RWPE2 (cell line): ENCODE measurements around the gene DRC1.

Source experiments
- ATAC-seq: fragments of 200-7000 bp; cut with Tn5 transposase; 3 replicates; pipeline ENCODE4 v1.9.1; 2021; ENCODE audit warnings: low read depth
- DNase-seq: peaks from one replicate; pipeline ENCODE4 v3.0.0-alpha.2; 2020; ENCODE audit warnings: low spot score
- H3K27ac ChIP-seq: fragments of 450-650 bp; 2 replicates; pipeline ENCODE4 v1.5.1; 2017; ENCODE audit warnings: mild to moderate bottlenecking; ENCODE audit not compliant: poor library complexity, severe bottlenecking
- H3K27me3 ChIP-seq: fragments of 250-450 bp; sonication (Bioruptor Pico); 2 replicates; pipeline ENCODE4 v1.5.1; 2021; ENCODE audit warnings: mild to moderate bottlenecking, moderate library complexity; ENCODE audit not compliant: insufficient read depth, poor library complexity, severe bottlenecking
- H3K36me3 ChIP-seq: fragments of 250-450 bp; sonication (Bioruptor Pico); 2 replicates; pipeline ENCODE4 v1.5.1; 2020; ENCODE audit warnings: low read depth, mild to moderate bottlenecking, moderate library complexity
- H3K4me1 ChIP-seq: fragments of 250-450 bp; sonication (Bioruptor Pico); 2 replicates; pipeline ENCODE4 v1.5.1; 2021; ENCODE audit warnings: mild to moderate bottlenecking, moderate library complexity; ENCODE audit not compliant: insufficient read depth, poor library complexity, severe bottlenecking
- H3K4me3 ChIP-seq: fragments of 250-450 bp; sonication (Bioruptor Pico); 2 replicates; pipeline ENCODE4 v1.5.1; 2021; ENCODE audit warnings: mild to moderate bottlenecking, moderate library complexity; ENCODE audit not compliant: severe bottlenecking
- H3K9me3 ChIP-seq: fragments of 250-450 bp; sonication (Bioruptor Pico); 2 replicates; pipeline ENCODE4 v1.5.1; 2021; ENCODE audit warnings: mild to moderate bottlenecking, moderate library complexity; ENCODE audit not compliant: severe bottlenecking
- CTCF ChIP-seq: fragments of 450-650 bp; IDR thresholded peaks from one replicate; pipeline ENCODE4 v1.5.1; 2017; ENCODE audit warnings: mild to moderate bottlenecking, moderate library complexity; ENCODE audit not compliant: poor library complexity, severe bottlenecking

The DRC1 gene

DNA sequence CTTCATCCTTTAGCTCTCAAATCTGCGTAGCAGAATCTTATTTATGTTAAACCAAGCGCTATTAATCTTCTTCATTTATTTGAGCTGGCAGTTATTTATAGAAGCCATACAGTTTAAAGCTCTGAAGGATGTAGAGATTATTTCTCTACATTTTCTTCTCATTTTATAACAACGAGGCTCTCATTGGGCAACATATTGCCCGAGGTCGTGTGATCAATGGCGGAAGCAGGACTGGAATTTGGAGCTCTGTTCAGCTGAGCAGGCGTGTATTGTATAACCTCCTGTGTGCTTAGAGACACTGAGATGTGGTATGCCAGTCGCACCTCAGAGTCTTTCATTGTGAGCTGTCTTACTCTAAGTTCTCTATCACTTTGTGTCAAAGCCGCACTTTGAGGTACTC lies 17.5 kb upstream of the DRC1 start:
- ATAC-seq = peak; percentile 53; the same call in 2 of the 3 replicates
- H3K27ac ChIP-seq = no peak overlapping the region
- no peaks in the 10 kb centered on the region for H3K9me3 ChIP-seq
- peaks cover 86% of the 10 kb centered on the region for H3K36me3 ChIP-seq
- no peaks in the 10 kb centered on the region for H3K27me3 ChIP-seq
- DNase-seq = no peak
- no peak overlapping the region for H3K4me3 ChIP-seq
- H3K4me1 ChIP-seq = no peaks in the 10 kb centered on the region
- no peak for TF ChIP-seq CTCF

- H3K4me3 ChIP-seq = no peak overlapping the region
- DNase-seq (no peak), ATAC-seq (no peak)
- H3K27me3 ChIP-seq = no peaks in the 10 kb centered on the region
- H3K27ac ChIP-seq = no peak overlapping the region
- no peaks in the 10 kb centered on the region for H3K9me3 ChIP-seq
- TF ChIP-seq CTCF = no peak
- H3K36me3 ChIP-seq = peaks cover 86% of the 10 kb centered on the region
- no peaks in the 10 kb centered on the region for H3K4me1 ChIP-seq
These were observed 17.1 kb upstream of the DRC1 start for GRCh38 chr2:26384597-26384996.

DNA sequence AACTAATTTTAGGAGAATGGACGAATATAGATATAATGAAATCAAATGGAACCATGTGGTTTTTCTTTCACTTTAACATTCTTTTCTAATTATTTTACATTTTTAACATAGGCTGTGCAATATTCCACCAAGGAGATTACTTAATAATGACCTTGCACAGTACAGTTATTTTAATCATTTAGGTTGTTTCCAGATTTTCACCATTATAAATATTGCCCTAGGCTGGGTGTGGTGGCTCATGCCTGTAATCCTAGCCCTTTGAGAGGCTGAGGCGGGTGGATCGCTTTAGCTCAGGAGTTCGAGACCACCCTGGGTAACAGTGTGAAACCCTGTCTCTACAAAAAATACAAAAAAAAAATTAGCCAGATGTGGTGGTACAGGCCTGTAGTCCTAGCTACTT lies 14.5 kb upstream of the DRC1 start:
- no peaks in the 10 kb centered on the region for H3K9me3 ChIP-seq
- H3K27ac ChIP-seq = no peak overlapping the region
- no peak overlapping the region for H3K4me3 ChIP-seq
- H3K27me3 ChIP-seq = no peaks in the 10 kb centered on the region
- ATAC-seq (no peak), DNase-seq (no peak)
- H3K4me1 ChIP-seq = no peaks in the 10 kb centered on the region
- H3K36me3 ChIP-seq = peaks cover 85% of the 10 kb centered on the region
- no peak for TF ChIP-seq CTCF

DNA sequence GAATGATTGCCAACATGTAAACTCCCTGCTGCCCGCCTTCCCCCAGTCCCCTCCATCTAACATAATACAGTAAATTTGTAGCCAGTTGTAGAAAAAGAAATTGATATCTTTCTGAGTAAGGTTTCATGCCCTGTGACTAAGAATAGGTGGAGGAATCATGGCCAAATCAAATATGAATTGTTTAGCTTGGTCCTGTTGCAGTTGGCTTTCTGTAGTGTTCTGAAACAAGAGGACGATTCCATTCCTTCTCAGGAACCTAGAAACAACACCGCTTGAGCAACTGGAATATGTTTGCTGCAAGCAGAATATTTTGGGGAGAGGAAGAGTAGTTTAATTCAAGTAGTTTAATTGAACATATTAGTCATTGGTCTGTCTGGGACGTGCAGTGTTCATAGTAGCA lies 7.0 kb upstream of the DRC1 start:
- no peak overlapping the region for H3K27ac ChIP-seq
- DNase-seq (no peak), ATAC-seq (no peak)
- H3K9me3 ChIP-seq = no peaks in the 10 kb centered on the region
- no peaks in the 10 kb centered on the region for H3K27me3 ChIP-seq
- no peaks in the 10 kb centered on the region for H3K4me1 ChIP-seq
- H3K4me3 ChIP-seq = no peak overlapping the region
- TF ChIP-seq CTCF = no peak
- peaks cover 37% of the 10 kb centered on the region for H3K36me3 ChIP-seq

- no peak for ATAC-seq
- no peak overlapping the region for H3K27ac ChIP-seq
- TF ChIP-seq CTCF = no peak
- H3K4me3 ChIP-seq = no peak overlapping the region
- H3K9me3 ChIP-seq = no peaks in the 10 kb centered on the region
- no peaks in the 10 kb centered on the region for H3K27me3 ChIP-seq
- no peak for DNase-seq
- no peaks in the 10 kb centered on the region for H3K4me1 ChIP-seq
- H3K36me3 ChIP-seq = peaks cover 30% of the 10 kb centered on the region
These were observed 6.3 kb upstream of the DRC1 start for GRCh38 chr2:26395394-26395793.
